C4-2B (cell line): ENCODE data around the gene TFF1.

Source experiments
- H3K27ac ChIP-seq: fragments of 450-650 bp; 2 replicates; pipeline ENCODE4 v1.5.1; 2017
- CTCF ChIP-seq: fragments of 450-650 bp; conservative IDR thresholded peaks from 2 replicates; pipeline ENCODE4 v1.5.1; 2017; ENCODE audit warnings: mild to moderate bottlenecking
- ZFX ChIP-seq: fragments of 450-650 bp; IDR thresholded peaks from 2 replicates; pipeline ENCODE4 v1.6.1; 2017

The TFF1 gene

GRCh38 chr21:42319376-42319775, 47.0 kb downstream of the TFF1 start:
- no peak overlapping the region for H3K27ac ChIP-seq
- TF ChIP-seq ZFX, result no peak

DNA sequence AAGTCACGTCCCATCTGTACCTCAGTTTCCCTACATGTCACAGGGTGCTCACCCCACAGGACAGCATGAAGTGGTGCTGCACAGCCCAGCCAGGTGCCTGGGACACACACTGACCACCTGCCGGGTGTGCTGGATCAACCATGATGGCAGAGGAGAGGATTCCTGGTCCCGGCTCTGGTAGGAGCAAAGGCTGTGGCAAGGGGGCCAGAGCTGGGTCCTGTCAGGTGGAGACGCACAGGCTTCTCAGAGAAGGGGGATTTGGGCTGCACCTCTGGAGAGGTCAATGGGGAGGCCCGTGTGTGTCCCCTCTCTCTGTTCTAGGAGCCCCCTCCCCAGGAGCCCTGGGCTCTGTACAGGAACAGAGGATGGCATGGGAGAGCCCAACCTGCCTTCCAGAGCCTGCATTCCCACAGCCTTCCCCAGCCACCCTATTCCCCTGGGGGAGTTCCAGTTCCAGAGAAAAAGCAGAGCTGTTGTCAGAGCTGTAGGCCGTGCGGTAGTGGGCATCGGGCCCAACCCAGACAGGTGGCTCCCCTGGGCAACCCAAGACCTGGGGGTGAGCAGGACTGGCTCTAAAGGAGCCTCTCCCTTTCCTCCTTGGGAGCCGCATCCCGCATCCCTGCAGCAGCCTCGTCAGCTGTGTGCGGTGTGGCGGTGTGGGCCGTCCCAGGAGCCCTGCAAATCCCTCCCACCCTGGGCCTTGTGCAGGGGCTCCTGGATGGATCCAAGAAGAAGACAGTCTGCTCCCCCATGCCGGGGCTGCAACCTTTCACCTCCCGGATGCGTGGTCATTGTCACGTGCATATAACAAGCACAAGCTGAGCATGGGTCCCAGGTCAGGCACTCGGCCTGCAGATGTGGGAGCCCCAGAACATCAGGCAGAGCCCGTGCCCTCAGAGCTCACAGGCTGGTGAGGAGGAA, 48.2 kb downstream of the TFF1 start:
- no peak overlapping the region; the same call in 1 of the 2 replicates for H3K27ac ChIP-seq

DNA sequence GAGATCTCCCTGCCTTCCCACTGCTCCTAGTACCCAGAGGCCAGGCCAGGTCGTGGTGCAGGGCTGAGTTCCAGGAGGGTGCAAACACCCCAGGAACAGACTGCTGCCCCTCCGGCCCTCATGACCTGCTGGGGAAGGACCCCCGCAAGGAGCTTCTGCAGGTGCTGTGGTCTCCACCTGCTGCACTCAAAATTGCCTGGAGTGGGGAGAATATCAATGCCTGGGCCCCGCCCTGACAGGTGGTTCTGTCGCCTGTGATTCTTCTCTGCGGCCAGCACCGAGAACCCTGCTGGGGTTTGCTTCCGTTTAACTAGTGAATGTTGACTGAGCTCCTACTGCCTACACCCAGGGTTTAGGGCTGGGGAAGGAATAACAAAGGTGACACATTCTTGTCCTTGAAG, 49.0 kb downstream of the TFF1 start:
- TF ChIP-seq ZFX, result no peak
- H3K27ac ChIP-seq, result no peak overlapping the region; the same call in 1 of the 2 replicates

More for the DNA sequence above, 48.2 kb downstream of the TFF1 start:
- TF ChIP-seq CTCF, result no peak

DNA sequence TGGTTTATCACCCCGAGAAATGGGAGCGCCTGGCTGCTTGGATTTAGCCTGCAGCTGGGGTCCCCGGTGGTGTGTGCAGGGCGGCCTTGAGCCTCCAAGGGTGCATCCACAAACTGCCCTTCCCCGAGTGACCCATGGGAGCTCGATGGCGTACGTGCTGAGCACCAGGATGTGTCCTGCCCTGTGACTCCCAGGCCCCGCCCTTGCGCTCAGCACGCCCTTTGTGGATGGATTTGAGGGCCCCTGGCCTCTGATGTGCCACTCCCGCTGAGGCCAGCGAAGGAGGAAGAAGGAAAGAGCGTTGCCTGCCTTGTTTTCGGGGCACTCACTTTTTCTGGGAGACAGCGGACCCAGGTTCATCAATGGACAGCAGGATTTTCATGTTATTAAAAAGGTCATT, 49.4 kb downstream of the TFF1 start:
- no peak overlapping the region; the same call in 1 of the 2 replicates for H3K27ac ChIP-seq
- TF ChIP-seq ZFX (no peak), CTCF (no peak)

- peak within 1 kb of the TSS; percentile 71 for H3K27ac ChIP-seq
- TF ChIP-seq ZFX (0 out of 2 replicates have a peak, but pooled peaks have one; percentile 22), CTCF (no peak)
These were observed 50.9 kb downstream of the TFF1 start, which contains the start of gene TFF3 for GRCh38 chr21:42315296-42315891. Gene TFF3, minus strand, starts transcription at chr21:42315409. Its CDS starts 35 bp downstream, at chr21:42315374.

- peak overlapping the region; percentile 71 for H3K27ac ChIP-seq
These were observed 51.6 kb downstream of the TFF1 start for GRCh38 chr21:42314616-42315295.

GRCh38 chr21:42313501-42313969, 52.8 kb downstream of the TFF1 start:
- no peak overlapping the region for H3K27ac ChIP-seq
- TF ChIP-seq CTCF (no peak), ZFX (no peak)

More at GRCh38 chr21:42314616-42315295, 51.6 kb downstream of the TFF1 start:
- TF ChIP-seq CTCF, result no peak
- no peak for TF ChIP-seq ZFX

GRCh38 chr21:42312626-42313104, 53.7 kb downstream of the TFF1 start:
- no peak overlapping the region for H3K27ac ChIP-seq
- no peak for TF ChIP-seq ZFX
- TF ChIP-seq CTCF, result no peak
